Cardiac muscle cell (in vitro differentiated cells and primary cell): Measurements from ENCODE around the gene SLF2. TPM values are rescaled to one million over a fixed set of nuclear protein-coding genes. Genes with fewer than 3 reads are reported as not detected.

Source experiments
- DNase-seq, 2 donors: peaks; one replicate each; pipeline versions ENCODE4 v3.0.0 to v3.0.0-alpha.2; 2010 to 2017; ENCODE audit warnings: low read depth in 1 of 2, low spot score in 1 of 2
- H3K27ac ChIP-seq: fragments of 200-600 bp; sonication (generic); 2 replicates; pipeline ENCODE4 v1.5.1; 2016
- H3K27me3 ChIP-seq: fragments of 200-600 bp; sonication (generic); 2 replicates; pipeline ENCODE4 v1.6.0; 2016; ENCODE audit warnings: control low read depth
- H3K36me3 ChIP-seq: fragments of 200-600 bp; sonication (generic); 2 replicates; pipeline ENCODE4 v1.5.1; 2016; ENCODE audit warnings: control low read depth
- H3K4me1 ChIP-seq: fragments of 200-600 bp; sonication (generic); 2 replicates; pipeline ENCODE4 v1.8.1; 2017; ENCODE audit warnings: low read depth, mild to moderate bottlenecking, mixed run types
- H3K4me3 ChIP-seq: fragments of 200-600 bp; sonication (generic); 2 replicates; pipeline ENCODE4 v1.5.1; 2016; ENCODE audit warnings: mild to moderate bottlenecking
- H3K9me3 ChIP-seq: fragments of 200-600 bp; sonication (generic); 2 replicates; pipeline ENCODE4 v1.5.1; 2017; ENCODE audit warnings: low read depth, mild to moderate bottlenecking, control low read depth
- CTCF ChIP-seq: IDR thresholded peaks from 2 replicates; pipeline ENCODE4 v1.5.1; 2012; ENCODE audit warnings: low read depth, mild to moderate bottlenecking, low read length
- polyA plus RNA-seq: library from polyadenylated mRNA; unstranded; fragments of >200 nt; fragmentation: Nextera tagmentation; extraction: Ambion mirVana; gene quantifications from 2 replicates; pipeline ENCODE4 v1.2.1, GENCODE V29; 2016
- total RNA-seq: library from RNA; depleted of rRNA; stranded (reverse); fragments of >200 nt; gene quantifications from 2 replicates; pipeline ENCODE4 v1.2.3, GENCODE V29; 2016

SLF2 gene
- total and polyA plus RNA-seq, 2 experiments from 2014 or later = 33.7 to 37.8 TPM

- no peaks in the 10 kb centered on the region for H3K36me3 ChIP-seq
- no peak for DNase-seq
- no peak overlapping the region for H3K27ac ChIP-seq
- H3K4me3 ChIP-seq = no peak overlapping the region
- H3K4me1 ChIP-seq = peaks cover 19% of the 10 kb centered on the region
- no peaks in the 10 kb centered on the region for H3K9me3 ChIP-seq
- no peak for TF ChIP-seq CTCF
- H3K27me3 ChIP-seq = peaks cover 3% of the 10 kb centered on the region
These were observed 35.9 kb upstream of the SLF2 start for GRCh38 chr10:100876585-100877460.

GRCh38 chr10:100877461-100877850, 35.3 kb upstream of the SLF2 start:
- Histone ChIP-seq H3K4me1 (peaks cover 25% of the 10 kb centered on the region), H3K27ac (no peak overlapping the region), H3K27me3 (peaks cover 3% of the 10 kb centered on the region), H3K4me3 (no peak overlapping the region), H3K36me3 (no peaks in the 10 kb centered on the region), H3K9me3 (no peaks in the 10 kb centered on the region)
- no peak for TF ChIP-seq CTCF
- DNase-seq = no peak

- Histone ChIP-seq H3K9me3 (no peaks in the 10 kb centered on the region), H3K4me1 (peaks cover 31% of the 10 kb centered on the region), H3K36me3 (no peaks in the 10 kb centered on the region)
These were observed 34.4 kb upstream of the SLF2 start for GRCh38 chr10:100878291-100878910.

GRCh38 chr10:100879741-100880360, 32.9 kb upstream of the SLF2 start:
- Histone ChIP-seq H3K27ac (no peak overlapping the region), H3K9me3 (no peaks in the 10 kb centered on the region), H3K4me3 (no peak overlapping the region), H3K27me3 (peaks cover 3% of the 10 kb centered on the region), H3K36me3 (no peaks in the 10 kb centered on the region), H3K4me1 (peaks cover 37% of the 10 kb centered on the region)
- no peak for TF ChIP-seq CTCF
- peak in 1 of 2 donors; percentile 47 for DNase-seq

More at GRCh38 chr10:100878291-100878910, 34.4 kb upstream of the SLF2 start:
- peaks cover 3% of the 10 kb centered on the region for H3K27me3 ChIP-seq
- no peak overlapping the region for H3K4me3 ChIP-seq
- peak; percentile 83 for TF ChIP-seq CTCF
- no peak overlapping the region for H3K27ac ChIP-seq
- DNase-seq = peak; percentile 80 to 81

- no peak for DNase-seq
- H3K4me1 ChIP-seq = peaks cover 37% of the 10 kb centered on the region
- peak overlapping the region; percentile 77 for H3K27ac ChIP-seq
These were observed 31.1 kb upstream of the SLF2 start for GRCh38 chr10:100881556-100882213.

More at GRCh38 chr10:100881556-100882213, 31.1 kb upstream of the SLF2 start:
- TF ChIP-seq CTCF = no peak
- H3K36me3 ChIP-seq = no peaks in the 10 kb centered on the region
- H3K4me3 ChIP-seq = no peak overlapping the region
- H3K9me3 ChIP-seq = no peaks in the 10 kb centered on the region
- H3K27me3 ChIP-seq = peaks cover 3% of the 10 kb centered on the region
